ENCODE measurements around the gene CD163. TPM values are rescaled to one million over a fixed set of nuclear protein-coding genes. Genes with fewer than 3 reads are reported as not detected.
"Not testable (repeated sequence)": the region's sequence is repeated elsewhere in the genome, so short reads cannot be mapped to it uniquely, and the experiment has no call there.

The CD163 gene
- total RNA-seq, 1 donor from 2014 or later, result 52.2 TPM

DNA sequence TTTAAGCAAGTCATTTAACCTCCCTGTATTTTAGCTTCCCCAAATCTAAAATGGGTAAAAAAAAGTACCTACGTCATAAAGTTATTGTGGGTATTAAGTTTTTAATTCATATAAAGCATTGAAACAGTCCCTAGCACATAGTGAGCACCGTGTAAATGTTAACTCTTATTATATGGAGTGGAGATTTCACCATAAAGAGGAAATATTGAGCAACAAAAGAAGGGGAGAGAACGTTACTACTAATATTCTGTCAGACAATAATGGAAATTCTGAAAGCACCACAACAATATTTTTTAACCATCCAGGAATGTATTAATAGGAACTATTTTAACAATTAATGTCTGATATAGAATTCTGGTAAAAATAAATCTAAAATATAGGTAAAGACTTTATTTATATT is 51.8 kb downstream of the CD163 start:
- no peak for DNase-seq (ENCODE audit: low spot score)
- no peak for ATAC-seq

DNA sequence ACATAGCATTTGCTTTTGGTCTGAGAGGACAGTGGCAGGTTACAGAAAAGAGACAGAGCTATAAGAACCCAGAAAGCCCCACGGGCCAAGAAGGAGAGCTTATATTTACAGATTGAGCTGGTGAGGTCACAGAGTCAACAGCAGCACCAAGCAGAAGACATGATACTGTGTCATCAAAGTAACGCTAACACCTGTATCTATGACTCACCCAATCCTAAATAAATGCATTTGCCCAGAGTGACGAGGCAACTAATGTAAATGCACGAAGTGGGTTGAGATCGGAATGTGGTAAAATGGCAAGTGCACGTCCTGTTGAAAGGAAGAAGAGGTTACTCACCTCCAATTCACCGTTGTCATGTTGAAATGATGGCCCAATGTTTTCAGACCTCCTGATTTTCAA is 52.9 kb downstream of the CD163 start:
- DNase-seq (ENCODE audit: low spot score) (no peak), ATAC-seq (no peak)

DNA sequence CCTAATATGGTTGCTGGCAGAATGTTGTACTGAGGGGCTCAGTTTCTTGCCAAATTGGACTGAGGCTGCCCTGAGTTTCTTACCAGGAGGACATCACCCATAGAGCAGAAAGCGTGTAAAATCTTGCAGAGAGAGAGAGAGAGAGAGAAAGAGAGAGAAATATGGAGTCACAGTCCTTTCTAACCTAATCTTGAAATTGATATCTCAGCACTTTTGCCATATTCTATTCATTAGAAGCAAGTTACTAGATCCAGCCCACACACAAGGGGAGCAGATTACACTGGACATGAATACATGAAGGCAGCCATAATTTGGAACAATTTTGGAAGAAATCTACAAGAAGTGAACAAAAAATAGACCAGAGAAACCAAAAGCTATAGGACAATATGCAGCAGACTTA is 55.5 kb downstream of the CD163 start:
- no peak for ATAC-seq
- DNase-seq (ENCODE audit: low spot score), result no peak

DNA sequence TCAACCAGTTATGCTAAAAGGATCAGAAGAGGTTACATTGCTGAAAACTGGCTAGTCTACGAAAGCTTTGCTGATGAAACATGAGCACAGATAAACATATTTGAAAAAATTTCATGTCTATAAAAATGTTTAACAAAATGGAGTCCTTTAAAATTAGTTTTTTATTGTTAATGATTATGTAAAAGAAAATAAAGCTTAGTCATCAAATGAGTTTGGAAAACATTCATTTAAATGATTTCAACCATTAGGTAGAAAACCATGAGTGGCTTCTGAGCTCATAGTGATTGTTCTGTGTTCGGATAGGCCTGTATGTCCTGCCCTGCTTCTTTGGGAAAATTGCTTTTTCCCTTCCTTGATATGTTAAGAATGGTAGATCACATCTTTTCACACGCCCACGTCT is 59.0 kb downstream of the CD163 start:
- no peak for ATAC-seq
- no peak for DNase-seq (ENCODE audit: low spot score)

DNA sequence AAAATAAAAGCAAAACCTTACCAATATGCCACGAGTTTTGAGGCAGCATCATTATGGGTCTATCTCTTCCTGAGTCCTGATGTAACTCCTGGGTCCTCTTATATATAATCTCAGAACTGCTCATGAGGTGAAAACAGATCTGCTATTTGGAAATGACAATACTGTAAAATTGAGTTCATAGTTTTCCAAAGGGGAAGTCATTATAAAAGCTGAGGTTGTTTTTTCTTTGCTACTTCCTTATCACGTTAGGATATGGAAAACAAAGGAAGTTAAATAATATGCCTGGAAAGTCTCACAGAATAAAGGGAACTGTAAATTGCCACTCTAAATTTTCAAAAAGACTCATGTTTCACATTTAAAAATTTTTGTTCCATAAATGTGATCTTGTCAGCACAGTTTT is 59.5 kb downstream of the CD163 start, which contains the start of gene CD163L1:
Gene CD163L1, minus strand, starts transcription at position 78 of the 400 bp plus-strand sequence. Its CDS starts 26 bp downstream, at position 52.
- ATAC-seq, result no peak
- no peak for DNase-seq (ENCODE audit: low spot score)

DNA sequence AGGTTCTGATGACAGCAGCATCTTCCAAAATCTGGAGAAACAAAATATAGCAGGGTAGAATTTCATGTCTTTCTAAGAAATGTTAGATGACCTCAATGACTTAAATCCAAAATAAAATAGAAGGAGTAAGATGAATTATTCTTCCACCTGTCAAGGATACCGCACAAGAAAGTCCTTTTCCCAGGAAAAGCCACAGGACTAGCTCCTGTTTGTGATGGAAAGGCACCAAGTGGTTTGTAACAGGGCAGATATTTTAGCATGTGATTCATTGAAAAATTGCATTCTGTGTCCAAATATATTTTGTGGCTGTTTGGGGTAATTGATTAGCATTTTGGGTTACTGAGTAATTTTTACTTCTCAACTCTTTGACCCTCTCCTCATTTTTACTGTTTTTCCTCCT is 62.4 kb downstream of the CD163 start:
- DNase-seq (ENCODE audit: low spot score) (no peak), ATAC-seq (no peak)

DNA sequence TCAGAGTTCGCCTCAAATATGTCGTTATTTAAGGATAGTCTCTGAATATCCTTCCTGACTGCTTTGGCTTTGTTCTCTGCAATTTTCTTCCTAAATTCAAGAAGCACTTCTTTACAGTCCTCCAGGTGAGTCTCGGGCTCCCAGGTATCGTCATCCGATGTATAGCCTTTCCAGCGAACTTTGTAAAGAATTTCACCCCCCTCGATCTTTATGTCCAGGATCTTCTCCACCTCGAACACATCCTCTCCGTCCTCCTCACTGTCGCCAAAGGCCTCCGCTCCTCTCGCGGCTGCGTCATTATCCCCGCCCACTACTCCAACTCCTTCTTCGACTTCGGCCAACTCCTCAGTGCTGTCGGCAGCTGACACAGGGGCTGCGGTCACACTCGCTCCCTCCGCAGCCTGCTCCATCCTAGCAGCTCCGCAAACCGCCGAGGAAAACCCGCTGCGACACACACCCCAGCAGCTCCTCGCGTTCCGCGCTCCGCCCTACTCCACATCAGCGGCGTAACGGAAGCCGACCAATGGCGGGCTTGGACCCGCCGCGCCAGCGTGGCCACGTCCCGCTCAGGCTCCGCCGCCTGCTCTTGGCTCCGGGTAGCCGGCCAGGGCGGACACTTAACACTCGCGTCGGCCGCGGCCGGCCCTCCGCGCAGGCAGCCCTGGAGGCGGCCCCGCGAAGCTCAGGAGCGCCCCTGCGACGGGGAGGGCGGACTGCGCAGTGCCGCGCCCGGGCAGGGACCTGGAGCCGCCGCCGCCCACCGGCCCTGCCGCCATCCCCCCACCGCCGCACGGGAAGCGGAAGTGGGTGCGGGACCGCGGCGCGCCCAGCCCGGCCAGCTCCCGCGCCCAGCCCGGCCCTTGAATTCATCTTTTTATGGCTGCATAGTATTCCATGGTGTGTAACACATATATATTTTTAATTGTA is 63.7 kb downstream of the CD163 start:
- ATAC-seq, result peak; percentile 60

DNA sequence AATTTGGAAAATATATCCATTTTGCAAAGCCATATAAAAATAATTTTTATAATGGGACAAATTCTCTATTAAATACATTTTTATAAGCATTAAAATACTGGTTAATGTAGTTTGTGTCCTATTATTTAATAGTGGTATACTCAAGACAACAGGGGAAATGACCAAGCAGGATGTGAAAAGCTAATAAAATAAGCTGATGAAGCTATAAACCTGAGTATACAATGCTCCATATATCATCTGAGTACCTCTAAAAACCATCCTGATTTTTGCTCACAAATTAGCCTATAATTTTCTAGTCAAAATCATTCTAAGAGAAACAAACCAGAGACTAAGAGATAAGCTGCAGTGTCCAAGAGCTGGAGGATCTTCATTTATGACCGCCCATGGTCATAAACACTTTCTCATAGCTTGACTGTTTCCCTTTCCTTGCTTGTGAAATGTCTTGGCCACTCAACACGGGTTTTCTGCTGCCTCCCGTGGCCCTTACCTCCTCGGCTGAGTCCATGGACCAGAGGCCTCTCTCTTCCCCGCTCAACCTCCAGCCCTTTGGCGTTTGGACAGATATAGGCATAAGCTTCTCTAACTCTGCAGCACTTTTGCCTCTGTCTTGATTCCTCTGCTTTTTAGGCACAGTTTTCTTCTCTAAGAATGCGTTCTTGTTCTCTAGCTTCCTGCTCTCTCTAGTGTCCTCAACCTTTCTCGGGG is 65.1 kb downstream of the CD163 start:
- ATAC-seq, result not testable (repeated sequence)

More for the DNA sequence above, 63.7 kb downstream of the CD163 start:
- DNase-seq (ENCODE audit: low spot score), result no peak

DNA sequence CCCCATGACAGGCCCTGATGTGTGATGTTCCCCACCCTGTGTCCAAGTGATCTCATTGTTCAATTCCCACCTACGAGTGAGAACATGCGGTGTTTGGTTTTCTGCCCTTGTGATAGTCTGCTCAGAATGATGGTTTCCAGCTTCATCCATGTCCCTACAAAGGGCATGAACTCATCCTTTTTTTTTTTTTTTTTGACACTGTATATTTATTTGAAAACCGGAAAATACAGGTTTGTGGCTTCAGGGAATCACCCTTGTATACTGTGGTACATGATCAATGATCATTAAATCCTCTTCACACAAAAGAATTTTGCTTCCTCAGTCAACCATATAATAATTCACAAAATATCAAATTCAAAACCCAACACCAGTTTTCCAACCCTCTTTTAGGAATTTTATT is 66.1 kb downstream of the CD163 start:
- DNase-seq (ENCODE audit: low spot score); ATAC-seq: not testable (repeated sequence)

More for the DNA sequence above, 65.1 kb downstream of the CD163 start:
- DNase-seq (ENCODE audit: low spot score), result not testable (repeated sequence)

DNA sequence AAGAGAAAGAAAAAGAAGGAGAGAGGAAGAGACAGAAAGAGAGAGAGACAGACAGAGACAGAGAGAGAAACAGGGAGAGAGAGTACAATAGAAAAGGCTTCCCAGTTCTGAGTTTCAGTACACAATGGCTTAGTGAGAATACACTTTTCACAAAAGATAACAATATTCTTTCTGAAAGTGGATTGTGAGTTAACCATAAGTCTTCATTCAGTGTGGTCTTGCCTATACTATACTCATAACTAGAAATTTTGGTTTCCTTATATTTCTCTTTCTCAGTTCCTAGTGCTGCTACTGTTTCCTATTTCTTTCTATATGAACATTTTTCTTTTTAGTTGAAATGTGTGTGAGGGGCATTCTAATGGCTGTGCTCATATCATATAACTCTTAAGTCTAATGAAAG is 68.9 kb downstream of the CD163 start:
- ATAC-seq, result no peak
- no peak for DNase-seq (ENCODE audit: low spot score)

DNA sequence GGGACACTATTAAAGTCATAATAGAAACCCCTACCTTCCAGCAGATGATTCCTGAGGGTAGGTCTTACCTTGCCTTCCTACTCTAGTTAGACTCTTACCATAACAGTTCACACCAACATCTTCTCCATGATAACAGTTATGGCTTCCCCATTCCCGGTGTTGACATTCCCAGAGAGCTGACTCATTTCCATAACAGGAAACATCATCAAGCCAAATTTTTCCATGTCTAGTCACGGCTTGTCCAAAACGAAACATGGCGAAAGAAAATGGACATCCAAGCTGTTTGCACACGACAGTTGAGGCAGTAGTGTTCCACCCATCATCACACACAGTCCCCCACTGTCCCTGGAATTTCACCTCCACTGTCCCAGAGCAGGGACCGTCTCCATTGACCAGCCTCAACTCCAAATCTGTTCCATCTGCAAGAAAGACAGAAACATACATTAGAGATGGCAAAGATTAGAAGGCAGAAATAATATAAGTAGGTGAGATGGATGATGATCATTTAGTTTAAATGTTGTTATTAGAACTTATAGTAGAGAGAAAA is 70.2 kb downstream of the CD163 start:
- ATAC-seq (no peak), DNase-seq (ENCODE audit: low spot score) (no peak)

DNA sequence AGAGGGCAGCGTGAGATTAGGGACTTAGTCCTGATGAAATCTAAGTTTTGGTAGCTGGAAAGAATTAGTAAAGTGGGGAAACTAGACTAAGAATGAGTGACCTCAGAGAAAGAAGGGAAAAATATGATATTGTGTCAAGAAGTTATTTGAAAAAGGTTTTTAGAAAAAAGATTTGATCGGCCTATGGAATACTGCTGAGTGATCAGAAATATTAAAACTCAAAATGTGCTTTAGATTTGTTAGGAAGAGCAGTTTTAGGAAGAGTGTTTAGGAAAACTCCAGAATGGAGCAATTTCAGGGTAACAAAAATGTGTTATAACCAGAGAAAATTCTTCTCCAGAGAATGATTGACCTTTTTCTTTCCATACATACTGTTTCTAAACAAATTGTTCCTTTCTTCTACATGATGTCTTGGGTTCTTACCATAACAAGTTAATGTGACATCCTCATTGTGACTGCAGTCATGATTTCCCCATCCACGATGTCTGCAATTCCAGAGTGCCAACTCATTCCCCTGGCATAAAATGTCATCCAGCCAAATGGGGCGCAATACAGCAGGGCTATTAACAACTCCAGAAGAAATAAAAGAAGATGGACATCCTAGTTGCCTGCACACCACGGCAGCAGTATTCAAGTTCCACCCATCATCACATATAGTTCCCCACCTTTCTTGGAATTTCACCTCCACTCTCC is 71.4 kb downstream of the CD163 start:
- DNase-seq (ENCODE audit: low spot score), result no peak

More for the DNA sequence above, 71.4 kb downstream of the CD163 start:
- ATAC-seq, result no peak

Other genes with a start within 250 kb of the CD163 start
- not detected for gene ACSM4, start 199.7 kb downstream of the CD163 start, total RNA-seq
- gene CD163L1, start 59.6 kb downstream of the CD163 start, total RNA-seq, result 0.78 TPM
- gene APOBEC1, start 162.1 kb upstream of the CD163 start, total RNA-seq, result not detected
- gene GDF3, start 192.0 kb upstream of the CD163 start, total RNA-seq, result not detected
- not detected for gene DPPA3, start 207.7 kb upstream of the CD163 start, total RNA-seq
- gene CLEC4C, start 243.6 kb upstream of the CD163 start, total RNA-seq, result not detected